ENCODE results near the gene TUFM. TPM values are rescaled to one million over a fixed set of nuclear protein-coding genes. Genes with fewer than 3 reads are reported as not detected.
A peak's percentile ranks its signal among the peaks of the same experiment; 100 is the strongest.
"Not testable (repeated sequence)": the region's sequence is repeated elsewhere in the genome, so short reads cannot be mapped to it uniquely, and the experiment has no call there.

The TUFM gene
- total RNA-seq, 1 donor from 2014 or later = 92.5 TPM

DNA sequence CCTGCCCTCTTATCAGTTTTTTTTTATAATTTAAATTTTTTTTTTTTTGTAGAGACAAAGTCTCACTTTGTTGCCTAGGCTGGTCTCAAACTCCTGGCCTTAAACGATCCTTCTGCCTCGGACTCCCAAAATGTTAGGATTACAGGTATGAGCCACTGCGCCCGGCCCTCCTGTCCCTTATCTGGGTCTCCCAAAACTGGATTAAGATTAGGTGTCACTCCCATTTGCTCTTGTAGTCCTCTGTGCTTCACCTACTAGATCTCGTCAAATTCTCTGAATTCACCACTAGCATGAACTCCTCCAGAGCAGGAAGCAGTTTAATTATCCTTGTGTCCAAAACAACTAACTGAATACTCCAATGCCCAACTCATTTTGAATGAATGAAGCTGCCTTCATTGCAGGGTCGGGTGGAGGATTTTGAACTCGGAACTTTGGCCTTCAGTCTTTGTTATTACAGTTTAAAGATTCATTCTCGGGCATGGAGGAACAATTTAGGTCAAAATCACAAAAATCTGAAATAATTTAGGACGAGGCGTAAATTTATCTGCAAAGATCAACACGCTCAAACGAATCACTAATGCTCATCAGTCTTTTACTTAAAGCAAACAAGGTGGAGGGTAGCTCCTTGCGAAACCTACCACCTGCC is 24.2 kb downstream of the TUFM start:
- peak overlapping the region; percentile 98 to 100 for H3K4me3 ChIP-seq
- no peak for DNase-seq (ENCODE audit: low spot score in 2 of 2)
- no peaks in the 10 kb centered on the region for H3K27me3 ChIP-seq
- TF ChIP-seq, protein P1, sequence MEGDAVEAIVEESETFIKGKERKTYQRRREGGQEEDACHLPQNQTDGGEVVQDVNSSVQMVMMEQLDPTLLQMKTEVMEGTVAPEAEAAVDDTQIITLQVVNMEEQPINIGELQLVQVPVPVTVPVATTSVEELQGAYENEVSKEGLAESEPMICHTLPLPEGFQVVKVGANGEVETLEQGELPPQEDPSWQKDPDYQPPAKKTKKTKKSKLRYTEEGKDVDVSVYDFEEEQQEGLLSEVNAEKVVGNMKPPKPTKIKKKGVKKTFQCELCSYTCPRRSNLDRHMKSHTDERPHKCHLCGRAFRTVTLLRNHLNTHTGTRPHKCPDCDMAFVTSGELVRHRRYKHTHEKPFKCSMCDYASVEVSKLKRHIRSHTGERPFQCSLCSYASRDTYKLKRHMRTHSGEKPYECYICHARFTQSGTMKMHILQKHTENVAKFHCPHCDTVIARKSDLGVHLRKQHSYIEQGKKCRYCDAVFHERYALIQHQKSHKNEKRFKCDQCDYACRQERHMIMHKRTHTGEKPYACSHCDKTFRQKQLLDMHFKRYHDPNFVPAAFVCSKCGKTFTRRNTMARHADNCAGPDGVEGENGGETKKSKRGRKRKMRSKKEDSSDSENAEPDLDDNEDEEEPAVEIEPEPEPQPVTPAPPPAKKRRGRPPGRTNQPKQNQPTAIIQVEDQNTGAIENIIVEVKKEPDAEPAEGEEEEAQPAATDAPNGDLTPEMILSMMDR (IDR thresholded peaks at IDR 0.05) = no peak
- H3K36me3 ChIP-seq = peaks cover 15 to 18% of the 10 kb centered on the region in 2 donors
- peaks cover 0 to 20% of the 10 kb centered on the region in 2 donors for H3K4me1 ChIP-seq
- H3K27ac ChIP-seq = peak overlapping the region; percentile 99 to 100
- H3K9me3 ChIP-seq = no peaks in the 10 kb centered on the region
- intact Hi-C loops (cut with DNase I) = loop anchor here (2.0 kb wide), 1 partner anchor 103 kb away; the partner anchor contains the start of gene RABEP2

DNA sequence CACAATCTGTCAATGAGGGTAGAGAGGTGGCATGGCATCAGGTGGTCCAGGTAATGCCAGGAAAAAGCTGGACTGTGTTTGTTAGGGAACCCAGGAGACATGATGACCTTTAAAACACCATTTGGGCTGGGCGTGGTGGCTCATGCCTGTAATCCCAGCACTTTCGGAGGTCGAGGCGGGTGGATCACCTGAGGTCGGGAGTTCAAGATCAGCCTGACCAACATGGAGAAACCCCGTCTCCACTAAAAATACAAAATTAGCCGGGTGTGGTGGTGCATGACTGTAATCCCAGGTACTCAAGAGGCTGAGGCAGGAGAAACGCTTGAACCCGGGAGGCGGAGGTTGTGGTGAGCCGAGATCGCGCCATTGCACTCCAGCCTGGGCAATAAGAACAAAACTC is 25.6 kb downstream of the TUFM start:
- H3K27ac ChIP-seq; H3K27me3 ChIP-seq; intact Hi-C loops (cut with DNase I); DNase-seq (ENCODE audit: low spot score in 2 of 2); H3K4me3 ChIP-seq; H3K9me3 ChIP-seq; H3K36me3 ChIP-seq: not testable (repeated sequence)
- peaks cover 0 to 15% of the 10 kb centered on the region in 2 donors for H3K4me1 ChIP-seq

DNA sequence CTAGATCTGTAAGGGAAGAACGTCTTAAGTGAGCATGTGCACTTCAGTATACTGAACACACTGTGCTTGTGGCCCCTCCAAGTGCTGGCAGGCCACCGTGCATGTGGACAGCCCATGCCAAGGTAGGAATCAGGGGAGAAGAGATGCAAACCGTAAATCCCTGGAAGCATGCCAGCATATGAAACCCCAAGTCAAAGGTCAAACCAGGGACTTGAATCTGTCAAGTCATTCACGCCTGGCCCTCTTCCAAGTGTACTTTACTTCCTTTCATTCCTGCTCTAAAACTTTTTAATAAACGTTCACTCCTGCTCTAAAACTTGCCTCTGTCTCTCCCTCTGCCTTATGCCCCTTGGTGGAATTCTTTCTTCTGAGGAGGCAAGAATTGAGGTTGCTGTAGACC is 26.1 kb downstream of the TUFM start:
- TF ChIP-seq, protein P1 (IDR thresholded peaks at IDR 0.05) = no peak
- Histone ChIP-seq H3K27me3 (no peaks in the 10 kb centered on the region), H3K27ac (no peak overlapping the region), H3K36me3 (no peaks in the 10 kb centered on the region), H3K4me3 (no peak overlapping the region), H3K4me1 (peaks cover 0 to 9% of the 10 kb centered on the region in 2 donors), H3K9me3 (no peaks in the 10 kb centered on the region)
- DNase-seq (ENCODE audit: low spot score in 2 of 2) = no peak
- intact Hi-C loops (cut with DNase I) = no loop called here

DNA sequence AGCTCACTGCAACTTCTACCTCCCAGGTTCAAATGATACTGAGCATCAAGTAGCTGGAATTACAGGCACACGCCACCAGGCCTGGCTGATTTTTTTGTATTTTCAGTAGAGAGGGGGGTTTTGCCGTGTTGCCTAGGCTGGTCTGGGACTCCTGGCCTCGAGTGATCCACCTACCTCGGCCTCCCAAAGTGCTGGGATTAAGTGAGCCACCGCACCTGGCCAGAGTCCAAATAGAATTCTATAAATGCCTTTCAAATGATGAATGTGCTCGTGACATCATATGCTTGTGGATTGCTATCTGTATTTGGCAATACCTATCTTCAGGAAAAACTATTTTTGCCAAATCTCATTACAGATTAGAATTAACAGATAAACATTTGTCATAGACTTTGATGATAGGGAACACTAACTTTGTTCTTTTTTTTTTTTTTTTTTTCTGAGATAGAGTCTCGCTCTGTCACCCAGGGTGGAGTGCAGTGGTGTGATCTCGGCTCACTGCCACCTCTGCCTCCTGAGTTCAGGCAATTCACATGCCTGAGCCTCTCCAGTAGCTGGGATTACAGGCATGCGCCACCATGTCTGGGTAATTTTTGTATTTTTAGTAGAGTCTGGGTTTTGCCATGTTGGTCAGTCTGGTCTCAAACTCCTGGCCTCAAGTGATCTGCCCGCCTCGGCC is 38.6 kb downstream of the TUFM start:
- H3K27me3 ChIP-seq; H3K4me3 ChIP-seq; H3K36me3 ChIP-seq; DNase-seq (ENCODE audit: low spot score in 2 of 2); H3K27ac ChIP-seq; intact Hi-C loops (cut with DNase I); H3K4me1 ChIP-seq; H3K9me3 ChIP-seq: not testable (repeated sequence)

DNA sequence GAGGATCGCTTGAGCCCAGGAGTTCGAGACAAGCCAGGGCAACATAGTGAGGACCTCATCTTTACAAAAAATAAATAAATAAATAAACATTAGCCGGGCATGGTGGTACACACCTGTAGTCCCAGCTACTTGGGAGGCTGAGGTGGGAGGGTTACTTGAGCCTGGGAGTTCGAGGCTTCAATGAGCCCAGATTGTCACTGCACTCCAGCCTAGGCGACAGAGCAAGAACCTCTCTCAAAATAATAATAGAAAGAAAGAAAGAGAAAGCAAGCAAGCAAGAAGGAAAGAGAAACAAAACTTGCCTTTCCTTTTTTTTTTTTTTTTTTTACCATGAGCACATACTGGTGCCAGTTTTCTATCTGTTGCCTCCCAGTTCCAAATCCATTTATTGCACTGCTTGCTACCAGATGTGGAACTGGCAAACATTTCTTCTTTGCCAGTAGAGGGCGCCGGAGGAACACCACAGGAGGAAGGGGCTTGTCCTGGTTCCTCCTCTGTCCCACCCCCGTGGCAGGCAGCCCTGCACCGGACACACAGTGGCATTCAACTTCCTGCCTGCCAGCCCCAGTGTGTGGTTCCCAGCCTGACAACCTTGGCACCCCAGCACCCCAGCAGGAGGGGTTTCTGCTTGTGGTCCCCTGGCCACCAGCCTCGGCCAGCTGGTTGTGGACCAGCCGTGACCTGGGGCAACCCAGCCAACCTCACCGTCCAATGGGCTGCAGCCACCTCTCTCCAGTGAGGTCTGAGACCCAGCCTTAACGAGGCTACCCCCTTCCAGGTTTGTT is 43.7 kb downstream of the TUFM start:
- DNase-seq (ENCODE audit: low spot score in 2 of 2) = peak in 1 of 2 donors; percentile 65
- TF ChIP-seq, protein P1 (IDR thresholded peaks at IDR 0.05) = peak in 2 of 3 experiments; percentile 31 to 44
- H3K4me3 ChIP-seq = peak overlapping the region in 1 of 2 donors; percentile 35
- H3K9me3 ChIP-seq; H3K27ac ChIP-seq; intact Hi-C loops (cut with DNase I); H3K27me3 ChIP-seq; H3K4me1 ChIP-seq; H3K36me3 ChIP-seq: not testable (repeated sequence)

Other genes with a start within 250 kb of the TUFM start
- gene SULT1A2, start 249.3 kb downstream of the TUFM start, total RNA-seq = 4.3 TPM
- 46.2 TPM for gene SULT1A1, start 236.3 kb downstream of the TUFM start, total RNA-seq
- gene NPIPB8, start 208.3 kb downstream of the TUFM start, total RNA-seq = not detected
- gene EIF3C, start 134.9 kb downstream of the TUFM start, total RNA-seq = 356 TPM
- gene NPIPB9, start 94.6 kb downstream of the TUFM start, total RNA-seq = not detected
- 169 TPM for gene ATXN2L, start 23.3 kb downstream of the TUFM start, total RNA-seq
- 69.6 TPM for gene SH2B1, start 17.5 kb upstream of the TUFM start, total RNA-seq
- gene ATP2A1, start 32.1 kb upstream of the TUFM start, total RNA-seq = not detected
- gene RABEP2, start 78.9 kb upstream of the TUFM start, total RNA-seq = 64.5 TPM
- gene CD19, start 85.6 kb upstream of the TUFM start, total RNA-seq = not detected
- 11.2 TPM for gene NFATC2IP, start 104.6 kb upstream of the TUFM start, total RNA-seq
- gene SPNS1, start 128.4 kb upstream of the TUFM start, total RNA-seq = 59.3 TPM
- 53.4 TPM for gene LAT, start 138.7 kb upstream of the TUFM start, total RNA-seq

Measured in ascending aorta (tissue), 2 donors.